Measurements from ENCODE around the gene KPNA6. TPM values are rescaled to one million over a fixed set of nuclear protein-coding genes. Genes with fewer than 3 reads are reported as not detected.

The KPNA6 gene
- total RNA-seq, 1 experiment from 2014 or later, result 114 TPM

DNA sequence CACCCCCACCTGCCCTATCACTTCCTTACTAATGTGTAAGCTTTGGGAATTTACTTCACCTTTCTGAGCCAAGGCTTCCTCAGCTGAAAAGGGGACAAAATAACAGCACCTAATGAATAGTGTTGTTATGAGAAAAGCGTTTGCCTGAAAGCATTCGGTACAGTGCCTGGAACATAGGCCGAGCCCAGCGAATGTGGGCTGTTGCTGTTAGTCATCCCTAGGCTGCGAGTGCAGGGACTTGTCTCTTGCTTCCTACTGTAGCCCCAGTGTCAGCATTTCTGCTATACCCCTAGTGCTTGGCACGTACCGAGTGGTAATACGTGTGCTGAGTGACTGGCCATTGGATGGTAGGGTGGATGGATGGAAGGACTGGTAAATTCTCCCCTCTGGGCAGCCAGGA lies 16.7 kb upstream of the KPNA6 start:
- no peak overlapping the region for H3K4me3 Mint-ChIP-seq
- H2AFZ ChIP-seq (ENCODE audit: low read length), result no peak overlapping the region
- H3K36me3 Mint-ChIP-seq (ENCODE audit: insufficient read depth in 1 of 3, low read depth in 3 of 3), result peaks cover 30 to 58% (median 54%) of the 10 kb centered on the region in 3 experiments; a peak in 6 of 7 replicates

More for the DNA sequence above, 16.7 kb upstream of the KPNA6 start:
- Histone ChIP-seq H3K23me2 (ENCODE audit: insufficient read length, low read depth, low read length, poor library complexity, severe bottlenecking) (no peaks in the 10 kb centered on the region), H2BK12ac (ENCODE audit: insufficient read length, low read depth, low read length) (no peak overlapping the region), H3K9ac (ENCODE audit: extremely low read depth, insufficient read length, low read length) (no peak overlapping the region), H2BK20ac (ENCODE audit: low read depth, low read length, poor library complexity, severe bottlenecking) (no peak overlapping the region), H2AK5ac (ENCODE audit: insufficient read length, low read length) (no peak overlapping the region), H4K5ac (ENCODE audit: insufficient read length, low read depth, low read length) (no peak overlapping the region), H3K4me2 (ENCODE audit: insufficient read depth, insufficient read length, low read length) (no peak overlapping the region), H3T11ph (ENCODE audit: low read length) (no peak overlapping the region), H3K4me1 (ENCODE audit: insufficient read depth, low read length) (no peaks in the 10 kb centered on the region), H3K18ac (ENCODE audit: insufficient read length, low read depth, low read length) (no peak overlapping the region), H3K23ac (ENCODE audit: insufficient read length, low read depth, low read length) (no peak overlapping the region), H4K91ac (ENCODE audit: insufficient read length, low read depth, low read length) (no peak overlapping the region), H3K56ac (ENCODE audit: insufficient read length, low read depth, low read length) (no peak overlapping the region), H3K79me1 (ENCODE audit: insufficient read depth, low read depth, low read length, poor library complexity, severe bottlenecking) (no peaks in the 10 kb centered on the region), H4K20me1 (ENCODE audit: control insufficient read depth, insufficient read depth, insufficient read length) (no peaks in the 10 kb centered on the region), H3K79me2 (ENCODE audit: insufficient read depth, low read length) (no peaks in the 10 kb centered on the region), H2BK5ac (ENCODE audit: insufficient read length, low read length) (no peak overlapping the region), H3K27me3 (ENCODE audit: insufficient read depth, low read length) (no peaks in the 10 kb centered on the region), H2BK120ac (ENCODE audit: low read depth, low read length, poor library complexity, severe bottlenecking) (no peak overlapping the region), H3K14ac (ENCODE audit: insufficient read depth, low read length) (no peak overlapping the region), H4K8ac (replicated peaks; ENCODE audit: insufficient read length, low read depth, low read length) (no peak overlapping the region), H3K9me3 (ENCODE audit: control insufficient read depth, low read depth, low read length) (no peaks in the 10 kb centered on the region), H3K27ac (ENCODE audit: insufficient read length, low read depth, low read length) (no peak overlapping the region), H2BK15ac (ENCODE audit: low read depth, low read length) (no peak overlapping the region), H3K4ac (ENCODE audit: low read depth, low read length) (no peak overlapping the region)
- no peak for DNase-seq
- Mint-ChIP-seq H3K4me1 (no peaks in the 10 kb centered on the region), H3K27ac (0 out of 7 replicates have a peak overlapping the region, but pooled peaks of 1 of the 3 experiments have one; percentile 13), H3K27me3 (ENCODE audit: low read depth) (no peaks in the 10 kb centered on the region; the same call in 1 of the 2 replicates), H3K9me3 (no peaks in the 10 kb centered on the region)
- TF ChIP-seq CTCF (conservative IDR thresholded peaks at IDR 0.05), result no peak
- WGBS (ENCODE audit: extremely low coverage, insufficient read length, low lambda C conversion rate), result no CpG with 5 or more reads among the region's 8 CpGs

All from H9 (cell line).